ENCODE measurements around the gene SCT.

SCT gene

GRCh38 chr11:579830-580601 lies 47.0 kb downstream of the SCT start:
- H4K20me1 ChIP-seq (ENCODE audit: insufficient read depth, low read length): peaks cover 61% of the 10 kb centered on the region
- H3K36me3 ChIP-seq (replicated peaks; ENCODE audit: low read depth, low read length): peaks cover 35% of the 10 kb centered on the region
- H3K79me2 ChIP-seq (ENCODE audit: low read length): peaks cover 73% of the 10 kb centered on the region
- H2AFZ ChIP-seq (ENCODE audit: low read depth, low read length): no peak overlapping the region
- TF ChIP-seq EZH2phosphoT487 (IDR thresholded peaks at IDR 0.05; ENCODE audit: low read depth) (no peak), CTCF (IDR thresholded peaks at IDR 0.05; ENCODE audit: low read depth, low read length) (no peak)
- no peak overlapping the region for H3K27ac ChIP-seq (ENCODE audit: low read length)
- peaks cover 24% of the 10 kb centered on the region for H3K4me1 ChIP-seq (ENCODE audit: low read length)
- no peaks in the 10 kb centered on the region for H3K9me3 ChIP-seq (ENCODE audit: insufficient read depth, low read length)
- no peak overlapping the region for H3K9ac ChIP-seq (ENCODE audit: low read length)
- H3K4me2 ChIP-seq (ENCODE audit: low read length): no peak overlapping the region
- H3K27me3 ChIP-seq (ENCODE audit: low read depth, low read length): no peaks in the 10 kb centered on the region
- H3K4me3 ChIP-seq (ENCODE audit: low read length): no peak overlapping the region

GRCh38 chr11:578276-579035 lies 48.5 kb downstream of the SCT start:
- Histone ChIP-seq H3K4me3 (ENCODE audit: low read length) (peak overlapping the region; percentile 95), H3K36me3 (replicated peaks; ENCODE audit: low read depth, low read length) (peaks cover 25% of the 10 kb centered on the region), H3K9me3 (ENCODE audit: insufficient read depth, low read length) (no peaks in the 10 kb centered on the region), H3K9ac (ENCODE audit: low read length) (peak overlapping the region; percentile 76; the same call in 1 of the 2 replicates), H3K79me2 (ENCODE audit: low read length) (peaks cover 64% of the 10 kb centered on the region), H3K27ac (ENCODE audit: low read length) (no peak overlapping the region), H3K4me2 (ENCODE audit: low read length) (peak overlapping the region; percentile 99), H4K20me1 (ENCODE audit: insufficient read depth, low read length) (peaks cover 52% of the 10 kb centered on the region), H3K4me1 (ENCODE audit: low read length) (peaks cover 24% of the 10 kb centered on the region), H2AFZ (ENCODE audit: low read depth, low read length) (no peak overlapping the region), H3K27me3 (ENCODE audit: low read depth, low read length) (no peaks in the 10 kb centered on the region)
- TF ChIP-seq CTCF (IDR thresholded peaks at IDR 0.05; ENCODE audit: low read depth, low read length) (no peak), EZH2phosphoT487 (IDR thresholded peaks at IDR 0.05; ENCODE audit: low read depth) (no peak)

GRCh38 chr11:577611-577894 lies 49.4 kb downstream of the SCT start:
- peak overlapping the region; percentile 76 for H3K9ac ChIP-seq (ENCODE audit: low read length)
- peak overlapping the region; percentile 95 for H3K4me3 ChIP-seq (ENCODE audit: low read length)
- no peak overlapping the region for H2AFZ ChIP-seq (ENCODE audit: low read depth, low read length)
- H3K79me2 ChIP-seq (ENCODE audit: low read length): peaks cover 61% of the 10 kb centered on the region
- TF ChIP-seq EZH2phosphoT487 (IDR thresholded peaks at IDR 0.05; ENCODE audit: low read depth) (no peak), CTCF (IDR thresholded peaks at IDR 0.05; ENCODE audit: low read depth, low read length) (no peak)
- H3K36me3 ChIP-seq (replicated peaks; ENCODE audit: low read depth, low read length): peaks cover 23% of the 10 kb centered on the region
- H3K4me1 ChIP-seq (ENCODE audit: low read length): peaks cover 24% of the 10 kb centered on the region
- no peaks in the 10 kb centered on the region for H3K9me3 ChIP-seq (ENCODE audit: insufficient read depth, low read length)
- H3K27me3 ChIP-seq (ENCODE audit: low read depth, low read length): no peaks in the 10 kb centered on the region
- H4K20me1 ChIP-seq (ENCODE audit: insufficient read depth, low read length): peaks cover 51% of the 10 kb centered on the region
- H3K27ac ChIP-seq (ENCODE audit: low read length): no peak overlapping the region
- H3K4me2 ChIP-seq (ENCODE audit: low read length): peak overlapping the region; percentile 99

GRCh38 chr11:576811-577610 lies 50.0 kb downstream of the SCT start:
- peaks cover 24% of the 10 kb centered on the region for H3K4me1 ChIP-seq (ENCODE audit: low read length)
- peak overlapping the region; percentile 33 for H3K27ac ChIP-seq (ENCODE audit: low read length)
- peaks cover 22% of the 10 kb centered on the region for H3K36me3 ChIP-seq (replicated peaks; ENCODE audit: low read depth, low read length)
- no peaks in the 10 kb centered on the region for H3K27me3 ChIP-seq (ENCODE audit: low read depth, low read length)
- peak overlapping the region; percentile 99 for H3K4me2 ChIP-seq (ENCODE audit: low read length)
- H3K4me3 ChIP-seq (ENCODE audit: low read length): peak overlapping the region; percentile 95
- no peak overlapping the region for H2AFZ ChIP-seq (ENCODE audit: low read depth, low read length)
- TF ChIP-seq CTCF (IDR thresholded peaks at IDR 0.05; ENCODE audit: low read depth, low read length) (no peak), EZH2phosphoT487 (IDR thresholded peaks at IDR 0.05; ENCODE audit: low read depth) (no peak)
- H3K9ac ChIP-seq (ENCODE audit: low read length): peak overlapping the region; percentile 76
- no peaks in the 10 kb centered on the region for H3K9me3 ChIP-seq (ENCODE audit: insufficient read depth, low read length)
- H4K20me1 ChIP-seq (ENCODE audit: insufficient read depth, low read length): peaks cover 51% of the 10 kb centered on the region
- peaks cover 57% of the 10 kb centered on the region for H3K79me2 ChIP-seq (ENCODE audit: low read length)

All from OCI-LY3 (cell line).